ENCODE results near the gene KIRREL1.
A peak's percentile ranks its signal among the peaks of the same experiment; 100 is the strongest.
"Not testable (repeated sequence)": the region's sequence is repeated elsewhere in the genome, so short reads cannot be mapped to it uniquely, and the experiment has no call there.

Gene KIRREL1

GRCh38 chr1:158119976-158120653, 126.7 kb downstream of the KIRREL1 start:
- Histone ChIP-seq H3K36me3 (ENCODE audit: insufficient read depth, low read length) (no peaks in the 10 kb centered on the region), H3K79me2 (ENCODE audit: control insufficient read depth, insufficient read depth, low read length, unreplicated experiment) (no peaks in the 10 kb centered on the region), H3K27me3 (ENCODE audit: insufficient read depth, low read length) (peaks cover 7% of the 10 kb centered on the region), H2AFZ (ENCODE audit: low read length, unreplicated experiment) (no peak overlapping the region), H3K4me3 (ENCODE audit: low read depth, low read length) (no peak overlapping the region), H3K4me1 (ENCODE audit: control insufficient read depth, insufficient read depth, low read length, unreplicated experiment) (no peaks in the 10 kb centered on the region), H3K27ac (ENCODE audit: low read depth, low read length) (no peak overlapping the region)

GRCh38 chr1:158121604-158122254, 128.3 kb downstream of the KIRREL1 start:
- Histone ChIP-seq H3K4me1 (ENCODE audit: control insufficient read depth, insufficient read depth, low read length, unreplicated experiment) (no peaks in the 10 kb centered on the region), H3K4me3 (ENCODE audit: low read depth, low read length) (no peak overlapping the region), H2AFZ (ENCODE audit: low read length, unreplicated experiment) (no peak overlapping the region), H3K27ac (ENCODE audit: low read depth, low read length) (no peak overlapping the region), H3K36me3 (ENCODE audit: insufficient read depth, low read length) (no peaks in the 10 kb centered on the region), H3K79me2 (ENCODE audit: control insufficient read depth, insufficient read depth, low read length, unreplicated experiment) (no peaks in the 10 kb centered on the region), H3K27me3 (ENCODE audit: insufficient read depth, low read length) (peaks cover 15% of the 10 kb centered on the region)

GRCh38 chr1:158122833-158123388, 129.5 kb downstream of the KIRREL1 start:
- no peaks in the 10 kb centered on the region for H3K79me2 ChIP-seq (ENCODE audit: control insufficient read depth, insufficient read depth, low read length, unreplicated experiment)
- peaks cover 18% of the 10 kb centered on the region for H3K27me3 ChIP-seq (ENCODE audit: insufficient read depth, low read length)
- no peak overlapping the region for H3K27ac ChIP-seq (ENCODE audit: low read depth, low read length)
- no peak overlapping the region for H2AFZ ChIP-seq (ENCODE audit: low read length, unreplicated experiment)
- H3K4me1 ChIP-seq (ENCODE audit: control insufficient read depth, insufficient read depth, low read length, unreplicated experiment) = no peaks in the 10 kb centered on the region
- H3K36me3 ChIP-seq (ENCODE audit: insufficient read depth, low read length) = no peaks in the 10 kb centered on the region
- H3K4me3 ChIP-seq (ENCODE audit: low read depth, low read length) = no peak overlapping the region

- Histone ChIP-seq H3K27me3 (ENCODE audit: insufficient read depth, low read length) (peaks cover 18% of the 10 kb centered on the region), H2AFZ (ENCODE audit: low read length, unreplicated experiment) (no peak overlapping the region), H3K4me1 (ENCODE audit: control insufficient read depth, insufficient read depth, low read length, unreplicated experiment) (no peaks in the 10 kb centered on the region), H3K27ac (ENCODE audit: low read depth, low read length) (no peak overlapping the region), H3K36me3 (ENCODE audit: insufficient read depth, low read length) (no peaks in the 10 kb centered on the region), H3K4me3 (ENCODE audit: low read depth, low read length) (no peak overlapping the region), H3K79me2 (ENCODE audit: control insufficient read depth, insufficient read depth, low read length, unreplicated experiment) (no peaks in the 10 kb centered on the region)
Observed at GRCh38 chr1:158124034-158124433, 130.6 kb downstream of the KIRREL1 start.

- Histone ChIP-seq H3K4me1 (ENCODE audit: control insufficient read depth, insufficient read depth, low read length, unreplicated experiment) (no peaks in the 10 kb centered on the region), H3K27me3 (ENCODE audit: insufficient read depth, low read length) (peaks cover 24% of the 10 kb centered on the region), H3K4me3 (ENCODE audit: low read depth, low read length) (no peak overlapping the region), H3K79me2 (ENCODE audit: control insufficient read depth, insufficient read depth, low read length, unreplicated experiment) (no peaks in the 10 kb centered on the region), H2AFZ (ENCODE audit: low read length, unreplicated experiment) (no peak overlapping the region), H3K27ac (ENCODE audit: low read depth, low read length) (no peak overlapping the region), H3K36me3 (ENCODE audit: insufficient read depth, low read length) (no peaks in the 10 kb centered on the region)
Observed at GRCh38 chr1:158124999-158125398, 131.6 kb downstream of the KIRREL1 start.

GRCh38 chr1:158126425-158126824, 133.0 kb downstream of the KIRREL1 start:
- Histone ChIP-seq H3K27ac (ENCODE audit: low read depth, low read length) (no peak overlapping the region), H3K36me3 (ENCODE audit: insufficient read depth, low read length) (no peaks in the 10 kb centered on the region), H3K4me3 (ENCODE audit: low read depth, low read length) (no peak overlapping the region), H2AFZ (ENCODE audit: low read length, unreplicated experiment) (no peak overlapping the region), H3K79me2 (ENCODE audit: control insufficient read depth, insufficient read depth, low read length, unreplicated experiment) (no peaks in the 10 kb centered on the region), H3K4me1 (ENCODE audit: control insufficient read depth, insufficient read depth, low read length, unreplicated experiment) (no peaks in the 10 kb centered on the region), H3K27me3 (ENCODE audit: insufficient read depth, low read length) (peaks cover 37% of the 10 kb centered on the region)

- not testable (repeated sequence) for H3K4me1 ChIP-seq (ENCODE audit: control insufficient read depth, insufficient read depth, low read length, unreplicated experiment); H3K79me2 ChIP-seq (ENCODE audit: control insufficient read depth, insufficient read depth, low read length, unreplicated experiment); H3K36me3 ChIP-seq (ENCODE audit: insufficient read depth, low read length); H2AFZ ChIP-seq (ENCODE audit: low read length, unreplicated experiment); H3K27ac ChIP-seq (ENCODE audit: low read depth, low read length); H3K4me3 ChIP-seq (ENCODE audit: low read depth, low read length)
- H3K27me3 ChIP-seq (ENCODE audit: insufficient read depth, low read length) = peaks cover 38% of the 10 kb centered on the region
Observed at GRCh38 chr1:158128531-158128930, 135.1 kb downstream of the KIRREL1 start.

GRCh38 chr1:158131217-158131616, 137.8 kb downstream of the KIRREL1 start:
- H3K27ac ChIP-seq (ENCODE audit: low read depth, low read length) = no peak overlapping the region
- no peak overlapping the region for H3K4me3 ChIP-seq (ENCODE audit: low read depth, low read length)
- H3K36me3 ChIP-seq (ENCODE audit: insufficient read depth, low read length) = no peaks in the 10 kb centered on the region
- no peak overlapping the region for H2AFZ ChIP-seq (ENCODE audit: low read length, unreplicated experiment)
- no peaks in the 10 kb centered on the region for H3K79me2 ChIP-seq (ENCODE audit: control insufficient read depth, insufficient read depth, low read length, unreplicated experiment)
- H3K4me1 ChIP-seq (ENCODE audit: control insufficient read depth, insufficient read depth, low read length, unreplicated experiment) = no peaks in the 10 kb centered on the region
- H3K27me3 ChIP-seq (ENCODE audit: insufficient read depth, low read length) = peaks cover 36% of the 10 kb centered on the region

GRCh38 chr1:158140764-158141192, 147.3 kb downstream of the KIRREL1 start:
- no peak overlapping the region for H2AFZ ChIP-seq (ENCODE audit: low read length, unreplicated experiment)
- H3K27ac ChIP-seq (ENCODE audit: low read depth, low read length) = no peak overlapping the region
- no peak overlapping the region for H3K4me3 ChIP-seq (ENCODE audit: low read depth, low read length)
- no peaks in the 10 kb centered on the region for H3K36me3 ChIP-seq (ENCODE audit: insufficient read depth, low read length)
- peaks cover 10% of the 10 kb centered on the region for H3K4me1 ChIP-seq (ENCODE audit: control insufficient read depth, insufficient read depth, low read length, unreplicated experiment)
- peaks cover 23% of the 10 kb centered on the region; the same call in 1 of the 2 replicates for H3K27me3 ChIP-seq (ENCODE audit: insufficient read depth, low read length)
- no peaks in the 10 kb centered on the region for H3K79me2 ChIP-seq (ENCODE audit: control insufficient read depth, insufficient read depth, low read length, unreplicated experiment)

GRCh38 chr1:158145173-158145719, 151.8 kb downstream of the KIRREL1 start:
- Histone ChIP-seq H3K79me2 (ENCODE audit: control insufficient read depth, insufficient read depth, low read length, unreplicated experiment) (no peaks in the 10 kb centered on the region), H3K27ac (ENCODE audit: low read depth, low read length) (peak overlapping the region; percentile 36; the same call in 1 of the 2 replicates), H3K27me3 (ENCODE audit: insufficient read depth, low read length) (no peaks in the 10 kb centered on the region), H3K4me1 (ENCODE audit: control insufficient read depth, insufficient read depth, low read length, unreplicated experiment) (peaks cover 24% of the 10 kb centered on the region), H3K4me3 (ENCODE audit: low read depth, low read length) (no peak overlapping the region), H3K36me3 (ENCODE audit: insufficient read depth, low read length) (no peaks in the 10 kb centered on the region), H2AFZ (ENCODE audit: low read length, unreplicated experiment) (no peak overlapping the region)

Measured in ACC112 (cell line).